GM12874 (cell line): Measurements from ENCODE around the gene ERO1B.

Source experiments
- TF ChIP-seq, protein P1 (sequence below): IDR thresholded peaks from 2 replicates; pipeline ENCODE4 v1.5.1; 2011; ENCODE audit warnings: low read depth, mild to moderate bottlenecking, control low read depth, low read length, moderate library complexity; ENCODE audit not compliant: insufficient read depth

Gene ERO1B

DNA sequence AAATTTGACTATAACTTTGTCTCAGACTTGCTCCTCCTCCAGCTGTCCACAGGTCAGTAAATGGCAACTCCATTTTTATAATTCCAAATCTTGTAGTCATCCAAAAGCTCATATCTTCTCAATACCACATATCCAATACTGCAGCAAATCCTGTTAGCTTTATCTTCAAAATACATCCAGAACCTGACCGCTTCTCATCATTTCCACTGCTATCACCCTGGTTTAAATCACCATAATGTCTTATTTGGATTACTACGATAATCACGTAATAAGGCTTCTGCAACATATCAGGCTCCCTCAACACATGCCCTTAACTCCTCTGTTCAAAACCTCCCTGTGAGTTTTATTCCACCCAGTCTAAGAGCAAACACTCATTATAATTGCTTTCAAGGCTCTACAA is 34.5 kb downstream of the ERO1B start:
- TF ChIP-seq, protein P1, sequence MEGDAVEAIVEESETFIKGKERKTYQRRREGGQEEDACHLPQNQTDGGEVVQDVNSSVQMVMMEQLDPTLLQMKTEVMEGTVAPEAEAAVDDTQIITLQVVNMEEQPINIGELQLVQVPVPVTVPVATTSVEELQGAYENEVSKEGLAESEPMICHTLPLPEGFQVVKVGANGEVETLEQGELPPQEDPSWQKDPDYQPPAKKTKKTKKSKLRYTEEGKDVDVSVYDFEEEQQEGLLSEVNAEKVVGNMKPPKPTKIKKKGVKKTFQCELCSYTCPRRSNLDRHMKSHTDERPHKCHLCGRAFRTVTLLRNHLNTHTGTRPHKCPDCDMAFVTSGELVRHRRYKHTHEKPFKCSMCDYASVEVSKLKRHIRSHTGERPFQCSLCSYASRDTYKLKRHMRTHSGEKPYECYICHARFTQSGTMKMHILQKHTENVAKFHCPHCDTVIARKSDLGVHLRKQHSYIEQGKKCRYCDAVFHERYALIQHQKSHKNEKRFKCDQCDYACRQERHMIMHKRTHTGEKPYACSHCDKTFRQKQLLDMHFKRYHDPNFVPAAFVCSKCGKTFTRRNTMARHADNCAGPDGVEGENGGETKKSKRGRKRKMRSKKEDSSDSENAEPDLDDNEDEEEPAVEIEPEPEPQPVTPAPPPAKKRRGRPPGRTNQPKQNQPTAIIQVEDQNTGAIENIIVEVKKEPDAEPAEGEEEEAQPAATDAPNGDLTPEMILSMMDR = no peak

DNA sequence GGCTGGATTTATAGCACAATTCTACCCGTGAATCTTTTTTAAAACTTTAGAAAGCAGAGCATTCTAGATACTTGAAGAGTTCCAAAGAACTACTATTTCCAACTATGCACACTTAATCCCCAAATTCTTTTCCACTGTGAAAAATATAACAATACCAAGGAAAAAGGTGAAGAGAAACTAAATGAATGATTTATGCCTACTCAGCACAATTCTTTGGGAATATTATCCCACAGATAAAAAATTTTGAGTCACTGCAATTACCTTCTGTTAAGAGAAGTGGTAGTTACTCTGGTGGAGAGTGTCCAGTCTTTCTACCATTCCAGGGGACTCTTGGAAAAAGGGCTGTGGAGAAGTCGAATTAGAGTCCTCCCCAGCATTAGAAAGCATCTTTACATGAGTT is 39.2 kb downstream of the ERO1B start:
- TF ChIP-seq, protein P1 = no peak

DNA sequence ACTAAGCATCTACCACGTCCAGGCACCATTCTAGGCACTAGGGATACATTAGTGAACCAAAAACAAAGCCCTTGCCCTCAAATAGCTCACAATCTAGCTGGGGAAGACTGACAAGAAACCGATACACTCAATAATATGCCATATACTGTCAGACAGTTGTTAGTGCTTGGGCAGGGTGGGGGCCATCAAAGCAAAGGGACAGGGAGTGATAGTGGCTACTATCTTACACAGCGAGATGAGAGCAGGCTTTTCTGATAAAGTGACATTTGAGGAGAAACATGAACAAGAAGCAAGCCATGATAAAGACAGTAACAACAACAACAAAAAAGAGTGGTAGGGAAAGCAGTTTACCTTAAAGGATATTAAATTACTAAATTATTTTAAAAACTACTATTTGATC is 41.1 kb downstream of the ERO1B start:
- TF ChIP-seq, protein P1 = no peak

DNA sequence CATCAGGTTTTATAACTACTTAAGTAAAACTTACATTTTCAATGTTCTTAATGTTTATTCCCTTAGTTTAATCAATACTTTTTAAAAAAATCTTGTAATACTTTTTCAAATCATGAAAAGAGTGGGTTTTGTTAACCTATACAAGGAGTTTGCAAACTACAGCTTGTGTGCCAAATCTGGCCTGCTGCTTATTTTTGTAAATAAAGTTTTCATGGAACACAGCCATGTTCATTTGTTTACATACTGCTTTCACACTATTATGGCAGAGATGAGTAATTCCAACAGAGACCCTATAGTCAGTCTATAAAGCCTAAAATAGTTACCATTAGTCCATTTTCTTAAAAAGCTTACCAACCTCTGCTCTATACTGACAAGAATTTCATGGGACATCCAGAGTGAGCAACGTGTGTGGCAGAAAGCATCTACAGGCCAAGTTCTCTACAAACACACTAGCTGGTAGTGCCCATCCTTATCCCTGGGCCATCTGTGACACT is 42.6 kb downstream of the ERO1B start:
- TF ChIP-seq, protein P1 = no peak

DNA sequence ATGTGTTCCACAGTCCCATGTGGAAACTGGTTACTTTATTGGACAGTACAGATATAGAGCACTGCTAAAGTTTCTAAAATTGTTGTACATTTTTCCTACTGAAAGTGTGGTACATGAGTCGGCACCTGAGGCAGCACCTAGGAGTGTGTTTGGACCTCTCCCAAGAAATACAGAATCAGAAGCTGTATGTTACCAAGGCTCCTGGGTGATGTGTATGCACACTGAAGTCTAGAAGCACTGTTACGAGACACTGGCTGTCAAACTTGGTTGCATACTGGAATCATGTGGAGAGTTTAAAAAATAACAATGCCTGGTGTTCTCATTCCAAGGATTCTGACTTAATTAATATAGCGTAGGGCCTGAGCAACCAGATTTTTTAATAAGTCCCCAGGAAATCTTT is 46.6 kb downstream of the ERO1B start:
- TF ChIP-seq, protein P1 = no peak

DNA sequence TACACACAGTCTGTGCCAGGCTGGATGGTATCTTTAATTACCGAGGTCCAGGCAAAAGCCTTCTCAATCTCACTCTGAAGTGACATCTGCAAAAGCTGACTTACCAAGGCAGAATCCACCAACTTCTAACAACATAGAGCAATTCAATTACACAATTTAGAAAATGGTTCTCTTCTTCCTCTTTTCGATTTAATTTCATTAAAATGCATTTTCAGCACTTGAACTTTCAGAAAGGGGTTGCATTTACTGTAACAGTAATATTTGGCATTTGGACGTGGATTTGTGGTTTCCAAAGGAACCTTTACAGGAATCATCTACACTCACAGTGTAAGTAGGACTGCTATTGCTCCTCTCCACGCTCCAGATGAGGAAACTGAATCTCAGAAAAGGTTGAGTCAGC is 53.3 kb downstream of the ERO1B start:
- TF ChIP-seq, protein P1 = no peak

DNA sequence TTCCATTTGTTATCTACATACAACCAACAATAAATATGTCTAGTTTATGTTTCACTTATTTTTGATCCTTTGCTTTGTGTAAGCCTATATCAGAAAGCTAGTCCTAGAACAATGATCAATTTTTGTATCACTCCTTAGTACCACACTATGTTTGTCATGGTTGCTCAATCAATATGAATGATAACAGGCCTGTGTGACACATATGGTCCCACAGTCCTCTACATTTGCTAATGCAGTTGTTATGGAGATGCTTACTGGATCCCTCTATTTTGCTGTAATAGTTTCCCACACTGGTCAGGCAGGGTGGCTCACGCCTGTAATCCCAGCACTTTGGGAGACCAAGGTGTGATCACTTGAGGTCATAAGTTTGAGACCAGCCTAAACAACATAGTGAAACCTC is 59.1 kb downstream of the ERO1B start:
- TF ChIP-seq, protein P1 = no peak

DNA sequence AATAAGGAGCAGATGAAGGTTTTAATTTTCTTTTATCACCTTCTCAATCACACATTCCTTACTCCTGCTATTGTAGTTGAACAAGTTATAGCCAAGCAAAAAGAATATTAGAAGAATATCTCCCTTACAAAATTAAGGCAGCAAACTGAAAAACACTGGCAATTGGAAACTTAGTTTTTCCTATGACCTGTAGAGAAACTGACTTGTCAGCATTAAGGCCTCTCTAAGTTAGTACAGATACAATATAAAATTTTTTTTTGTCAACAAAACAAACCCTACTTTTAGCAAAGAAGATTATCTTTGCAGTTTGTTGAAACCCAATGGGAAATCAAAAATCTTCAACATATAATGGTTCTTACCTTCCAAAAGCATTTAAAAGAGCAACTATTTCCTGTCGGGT is 61.3 kb downstream of the ERO1B start:
- TF ChIP-seq, protein P1 = no peak
